AG04450 (cell line): Measurements from ENCODE around the gene SYNE3. TPM values are rescaled to one million over a fixed set of nuclear protein-coding genes. Genes with fewer than 3 reads are reported as not detected.

ENCODE experiments used
- CTCF ChIA-PET: fragments of 300-600, 350-600 bp; formaldehyde crosslinking; extraction: SDS; loops from one replicate; lab custom pipeline; 2022; ENCODE audit warnings: antibody characterized with exemption, inconsistent platforms; lab: Charles Lee
- POLR2A ChIA-PET: fragments of 350-600 bp; formaldehyde crosslinking; extraction: SDS; loops from one replicate; lab custom pipeline; 2021; ENCODE audit warnings: antibody characterized with exemption, inconsistent platforms; lab: Yijun Ruan, JAX
- DNase-seq: peaks from one replicate; pipeline ENCODE4 v3.0.0-alpha.2; 2011; ENCODE audit warnings: low read depth, low spot score
- H3K27ac ChIP-seq: one replicate; pipeline ENCODE4 v1.5.1; 2012; ENCODE audit warnings: low read depth, low read length, control low read depth
- H3K27me3 ChIP-seq: one replicate; pipeline ENCODE4 v1.6.0; 2012; ENCODE audit warnings: low read length; ENCODE audit not compliant: control insufficient read depth, insufficient read depth
- H3K4me3 ChIP-seq: 2 replicates; pipeline ENCODE4 v1.5.1; 2011; ENCODE audit warnings: mild to moderate bottlenecking, low read depth, low read length, control low read depth
- H3K9me3 ChIP-seq: 2 replicates; pipeline ENCODE4 v1.5.1; 2012; ENCODE audit warnings: low read length; ENCODE audit not compliant: control insufficient read depth, insufficient read depth
- polyA plus RNA-seq: library from polyadenylated mRNA; depleted of rRNA; stranded (reverse); fragments of >200 nt; gene quantifications from 2 replicates; pipeline ENCODE4 v1.2.3, GENCODE V29; 2011
- TF ChIP-seq, protein P1 (sequence below): IDR thresholded peaks from 2 replicates; pipeline ENCODE4 v1.5.1; 2011; ENCODE audit warnings: low read depth, low read length, control low read depth, inconsistent platforms

Gene SYNE3
- polyA plus RNA-seq, 1 experiment = 4.2 TPM

DNA sequence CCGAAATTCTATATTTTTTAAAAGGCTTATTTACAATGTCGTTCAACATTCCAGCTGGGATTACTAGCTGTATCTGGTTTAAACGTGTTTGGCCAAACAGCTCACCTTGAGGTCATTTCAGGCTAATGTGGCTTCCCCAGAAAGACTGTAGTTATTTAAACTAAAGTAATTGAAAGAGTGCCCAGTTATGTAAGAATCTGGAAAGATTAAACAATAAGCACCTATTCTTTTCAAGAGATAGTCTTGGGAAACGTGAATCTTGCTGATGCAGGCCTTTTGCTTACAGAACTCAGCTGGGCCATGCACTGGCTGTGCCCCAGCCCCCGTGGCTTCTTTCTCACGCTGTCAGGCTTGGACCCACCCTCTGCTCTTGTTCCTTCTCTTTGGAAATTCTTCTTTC lies 42.8 kb upstream of the SYNE3 start:
- ChIA-PET CTCF (interaction anchor here (0.6 to 6.6 kb wide), 13 partner anchors 12 to 540 kb away, joined by 3 to 85 read pairs (median 5); no protein-coding TSS in a partner anchor), POLR2A (no interaction called here)
- H3K27me3 ChIP-seq = peaks cover 2% of the 10 kb centered on the region
- H3K9me3 ChIP-seq = no peaks in the 10 kb centered on the region
- H3K4me3 ChIP-seq = no peak overlapping the region
- TF ChIP-seq, protein P1, sequence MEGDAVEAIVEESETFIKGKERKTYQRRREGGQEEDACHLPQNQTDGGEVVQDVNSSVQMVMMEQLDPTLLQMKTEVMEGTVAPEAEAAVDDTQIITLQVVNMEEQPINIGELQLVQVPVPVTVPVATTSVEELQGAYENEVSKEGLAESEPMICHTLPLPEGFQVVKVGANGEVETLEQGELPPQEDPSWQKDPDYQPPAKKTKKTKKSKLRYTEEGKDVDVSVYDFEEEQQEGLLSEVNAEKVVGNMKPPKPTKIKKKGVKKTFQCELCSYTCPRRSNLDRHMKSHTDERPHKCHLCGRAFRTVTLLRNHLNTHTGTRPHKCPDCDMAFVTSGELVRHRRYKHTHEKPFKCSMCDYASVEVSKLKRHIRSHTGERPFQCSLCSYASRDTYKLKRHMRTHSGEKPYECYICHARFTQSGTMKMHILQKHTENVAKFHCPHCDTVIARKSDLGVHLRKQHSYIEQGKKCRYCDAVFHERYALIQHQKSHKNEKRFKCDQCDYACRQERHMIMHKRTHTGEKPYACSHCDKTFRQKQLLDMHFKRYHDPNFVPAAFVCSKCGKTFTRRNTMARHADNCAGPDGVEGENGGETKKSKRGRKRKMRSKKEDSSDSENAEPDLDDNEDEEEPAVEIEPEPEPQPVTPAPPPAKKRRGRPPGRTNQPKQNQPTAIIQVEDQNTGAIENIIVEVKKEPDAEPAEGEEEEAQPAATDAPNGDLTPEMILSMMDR = no peak
- no peak for DNase-seq
- no peak overlapping the region for H3K27ac ChIP-seq

DNA sequence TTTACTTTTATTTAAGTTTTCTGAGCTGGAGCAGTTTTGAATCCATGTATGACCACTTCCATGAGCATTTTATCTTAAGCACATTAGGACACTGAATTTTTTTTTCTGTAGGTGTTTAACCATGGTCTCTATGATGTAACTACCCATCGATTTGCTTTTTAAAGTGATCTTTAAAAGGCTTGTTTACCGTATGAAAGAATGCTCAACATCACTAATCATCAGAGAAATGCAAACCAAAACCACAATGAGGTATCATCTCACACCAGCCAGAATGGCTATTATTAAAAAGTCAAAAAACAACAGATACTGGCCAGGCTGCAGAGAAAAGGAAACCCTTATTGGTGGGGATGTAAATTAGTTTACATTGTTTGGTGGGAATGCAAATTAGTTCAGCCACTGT lies 41.4 kb upstream of the SYNE3 start:
- ChIA-PET POLR2A (no interaction called here), CTCF (interaction anchor here (0.7 to 1.7 kb wide), 4 partner anchors 31 to 217 kb away, joined by 3 to 5 read pairs (median 4); no protein-coding TSS in a partner anchor)
- Histone ChIP-seq H3K27me3 (peaks cover 2% of the 10 kb centered on the region), H3K9me3 (no peaks in the 10 kb centered on the region; the same call in 1 of the 2 replicates), H3K4me3 (no peak overlapping the region), H3K27ac (no peak overlapping the region)
- DNase-seq = no peak
- TF ChIP-seq, protein P1 = no peak

DNA sequence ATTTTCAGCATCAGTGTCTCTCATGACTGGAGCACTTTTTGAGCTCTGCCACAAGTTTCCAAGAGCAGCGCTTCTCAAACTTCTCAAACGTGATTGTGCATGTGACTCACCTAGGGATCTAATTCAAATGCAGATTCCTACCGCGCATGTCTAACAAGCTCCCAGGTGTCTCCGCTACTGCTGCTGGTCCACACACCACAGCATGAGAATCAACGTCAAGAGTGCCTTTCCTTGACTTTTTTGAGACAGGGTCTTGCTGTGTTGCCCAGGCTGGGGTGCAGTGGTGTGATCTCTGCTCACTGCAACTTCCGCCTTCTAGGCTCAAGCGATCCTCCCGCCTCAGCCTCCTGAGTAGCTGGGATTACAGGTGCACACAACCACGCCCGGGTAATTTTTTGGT lies 40.8 kb upstream of the SYNE3 start:
- POLR2A ChIA-PET = no interaction called here

DNA sequence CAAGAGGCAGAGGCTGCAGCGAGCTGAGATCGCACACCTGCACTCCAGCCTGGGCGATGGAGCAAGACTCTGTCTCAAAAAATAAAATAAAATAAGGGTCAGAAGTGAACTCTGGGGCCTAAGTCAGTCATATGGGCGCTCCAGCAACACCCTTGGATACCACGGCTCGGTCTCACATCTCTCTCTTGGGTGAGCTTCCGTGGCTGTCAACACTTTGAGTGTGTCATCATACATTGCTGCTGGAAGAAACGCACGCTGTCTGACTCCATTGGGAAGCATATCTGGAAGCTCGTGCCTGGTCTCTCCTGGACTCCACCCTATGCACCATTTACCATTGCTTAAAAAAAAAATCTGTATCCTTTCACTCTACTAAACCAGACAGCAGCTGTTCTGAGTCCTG lies 38.6 kb upstream of the SYNE3 start:
- H3K27ac ChIP-seq = no peak overlapping the region
- no peak overlapping the region for H3K4me3 ChIP-seq
- ChIA-PET POLR2A (no interaction called here), CTCF (interaction anchor here (1.3 kb wide), 1 partner anchor 219 kb away, joined by 3 read pairs; no protein-coding TSS in a partner anchor)
- no peaks in the 10 kb centered on the region; the same call in 1 of the 2 replicates for H3K9me3 ChIP-seq
- DNase-seq = no peak
- no peaks in the 10 kb centered on the region for H3K27me3 ChIP-seq
- TF ChIP-seq, protein P1 = no peak

More for the DNA sequence above, 40.8 kb upstream of the SYNE3 start:
- no peak overlapping the region for H3K27ac ChIP-seq
- peaks cover 2% of the 10 kb centered on the region for H3K27me3 ChIP-seq
- CTCF ChIA-PET = interaction anchor here (0.7 to 1.7 kb wide), 4 partner anchors 30 to 217 kb away, joined by 3 to 5 read pairs (median 4); no protein-coding TSS in a partner anchor
- TF ChIP-seq, protein P1 = no peak
- H3K4me3 ChIP-seq = no peak overlapping the region
- no peak for DNase-seq
- H3K9me3 ChIP-seq = no peaks in the 10 kb centered on the region; the same call in 1 of the 2 replicates

DNA sequence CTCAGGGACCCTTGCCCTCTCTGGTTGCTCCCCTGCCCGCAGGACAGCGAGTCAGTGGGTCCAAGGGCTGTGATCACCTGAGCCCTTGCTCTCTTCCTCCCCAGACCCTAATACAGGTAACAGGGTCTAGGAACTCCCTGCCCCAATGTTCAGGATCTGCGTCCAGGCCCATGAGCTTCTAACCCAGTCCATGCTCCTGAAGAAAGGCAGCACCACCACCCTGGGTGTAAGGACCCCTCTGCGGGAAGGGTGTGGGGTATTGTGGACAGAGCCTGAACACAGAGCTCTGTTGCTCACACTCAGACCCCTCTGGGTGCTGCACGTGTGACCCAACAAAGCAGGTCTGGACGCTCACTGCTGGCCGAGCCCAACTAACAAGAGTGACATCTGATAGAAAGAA lies 36.7 kb upstream of the SYNE3 start:
- TF ChIP-seq, protein P1 = no peak
- no peaks in the 10 kb centered on the region for H3K27me3 ChIP-seq
- CTCF ChIA-PET = interaction anchor here (0.8 kb wide), 1 partner anchor 9 kb away, joined by 3 read pairs; no protein-coding TSS in a partner anchor
- POLR2A ChIA-PET = no interaction called here
- no peak overlapping the region for H3K27ac ChIP-seq
- no peak for DNase-seq
- H3K9me3 ChIP-seq = no peaks in the 10 kb centered on the region; the same call in 1 of the 2 replicates
- H3K4me3 ChIP-seq = no peak overlapping the region
